Thymus (tissue), 11 donors: ENCODE measurements around the gene RBBP4. TPM values are rescaled to one million over a fixed set of nuclear protein-coding genes. Genes with fewer than 3 reads are reported as not detected.

Experiments used
- DNase-seq, 9 donors: peaks; one replicate each; pipeline ENCODE4 v3.0.0-alpha.2; 2013; ENCODE audit warnings: low spot score in 9 of 9, low read depth in 6 of 9, missing footprints in 1 of 9
- H3K27ac ChIP-seq, 2 donors: one replicate each; pipeline ENCODE4 v1.5.1; 2013; ENCODE audit warnings: control low read depth in 1 of 2, low read depth in 1 of 2, low read length in 1 of 2, mild to moderate bottlenecking in 1 of 2, moderate library complexity in 1 of 2
- H3K27me3 ChIP-seq, 2 donors: one replicate each; pipeline ENCODE4 v1.5.1; 2013; ENCODE audit warnings: low read length in 1 of 2; ENCODE audit not compliant: control insufficient read depth in 2 of 2, insufficient read depth in 1 of 2
- H3K36me3 ChIP-seq, 2 donors: one replicate each; pipeline ENCODE4 v1.5.1; 2013; ENCODE audit warnings: low read length in 1 of 2, mild to moderate bottlenecking in 1 of 2, moderate library complexity in 1 of 2; ENCODE audit not compliant: control insufficient read depth in 2 of 2, insufficient read depth in 2 of 2
- H3K4me1 ChIP-seq, 2 donors: one replicate each; pipeline ENCODE4 v1.5.1; 2013; ENCODE audit warnings: low read length in 2 of 2; ENCODE audit not compliant: control insufficient read depth in 2 of 2, insufficient read depth in 2 of 2
- H3K4me3 ChIP-seq, 2 donors: one replicate each; pipeline ENCODE4 v1.5.1; 2013; ENCODE audit warnings: low read length in 2 of 2, control low read depth in 1 of 2, mild to moderate bottlenecking in 1 of 2
- H3K9me3 ChIP-seq, 2 donors: one replicate each; pipeline ENCODE4 v1.5.1; 2013; ENCODE audit warnings: low read length in 1 of 2, mild to moderate bottlenecking in 1 of 2; ENCODE audit not compliant: control insufficient read depth in 2 of 2, insufficient read depth in 1 of 2
- WGBS: extraction: QIAGEN DNeasy Blood & Tissue Kit; methylation state at CpG from one replicate; pipeline ENCODE4 v1.1.7; 2013; 5-methylcytosine and 5-hydroxymethylcytosine counted together
- polyA plus RNA-seq: library from polyadenylated mRNA; stranded (reverse); fragments of 200-250 nt; gene quantifications from one replicate; pipeline ENCODE4 v1.2.3, GENCODE V29; 2013
- total RNA-seq: library from RNA; stranded (reverse); fragments of 120-200 nt; gene quantifications from one replicate; pipeline ENCODE4 v1.2.4, GENCODE V29; 2013
- donor health status: healthy.

The RBBP4 gene
- total and polyA plus RNA-seq, 2 donors = 92.6 to 204 TPM

GRCh38 chr1:32719681-32720275 lies 68.8 kb downstream of the RBBP4 start:
- H3K27ac ChIP-seq = no peak overlapping the region
- WGBS = 91% methylated on average over 4 of the region's 4 CpGs
- no peaks in the 10 kb centered on the region for H3K9me3 ChIP-seq
- peaks cover 0 to 2% of the 10 kb centered on the region in 2 donors for H3K27me3 ChIP-seq
- DNase-seq = no peak
- peaks cover 0 to 17% of the 10 kb centered on the region in 2 donors for H3K4me1 ChIP-seq
- H3K36me3 ChIP-seq = no peaks in the 10 kb centered on the region
- H3K4me3 ChIP-seq = no peak overlapping the region

- peaks cover 0 to 2% of the 10 kb centered on the region in 2 donors for H3K27me3 ChIP-seq
- peak in 3 of 9 donors; percentile 16 to 51 (median 28) for DNase-seq
- H3K36me3 ChIP-seq = no peaks in the 10 kb centered on the region
- H3K27ac ChIP-seq = no peak overlapping the region
- no peaks in the 10 kb centered on the region for H3K9me3 ChIP-seq
- 40% methylated on average over 14 of the region's 14 CpGs for WGBS
- H3K4me1 ChIP-seq = peaks cover 0 to 13% of the 10 kb centered on the region in 2 donors
- H3K4me3 ChIP-seq = no peak overlapping the region
Observed at GRCh38 chr1:32724678-32725614, 73.9 kb downstream of the RBBP4 start.

DNA sequence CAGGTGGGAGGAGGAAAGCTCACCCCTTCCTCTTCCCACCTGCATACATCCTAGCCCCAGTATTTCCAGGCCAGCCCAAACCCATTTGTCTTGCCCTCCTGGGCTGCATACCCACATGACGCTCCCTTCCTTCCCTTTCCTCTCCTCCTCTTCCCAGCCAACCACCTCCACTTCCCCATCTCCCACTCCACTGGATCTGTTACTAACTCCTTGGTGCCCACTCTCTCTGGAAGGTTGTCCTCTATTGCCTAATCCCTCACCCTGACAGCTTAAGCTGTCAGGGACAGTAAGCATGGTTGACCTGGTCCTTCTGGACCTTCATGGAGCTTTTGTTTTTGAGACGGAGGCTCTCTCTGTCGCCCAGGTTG lies 74.6 kb downstream of the RBBP4 start:
- H3K27me3 ChIP-seq = peaks cover 0 to 2% of the 10 kb centered on the region in 2 donors
- no peak for DNase-seq
- H3K27ac ChIP-seq = no peak overlapping the region
- H3K4me1 ChIP-seq = peaks cover 0 to 13% of the 10 kb centered on the region in 2 donors
- no peak overlapping the region for H3K4me3 ChIP-seq
- H3K9me3 ChIP-seq = no peaks in the 10 kb centered on the region
- WGBS = 80% methylated on average over 3 of the region's 3 CpGs
- no peaks in the 10 kb centered on the region for H3K36me3 ChIP-seq

GRCh38 chr1:32727876-32728275 lies 76.9 kb downstream of the RBBP4 start:
- peaks cover 0 to 13% of the 10 kb centered on the region in 2 donors for H3K4me1 ChIP-seq
- peaks cover 0 to 2% of the 10 kb centered on the region in 2 donors for H3K27me3 ChIP-seq
- no peak overlapping the region for H3K4me3 ChIP-seq
- H3K27ac ChIP-seq = no peak overlapping the region
- no peak for DNase-seq
- H3K9me3 ChIP-seq = no peaks in the 10 kb centered on the region
- WGBS = 98% methylated on average over 1 of the region's 1 CpG
- H3K36me3 ChIP-seq = no peaks in the 10 kb centered on the region

- H3K27me3 ChIP-seq = peaks cover 0 to 2% of the 10 kb centered on the region in 2 donors
Observed at GRCh38 chr1:32728413-32729077, 77.5 kb downstream of the RBBP4 start.

DNA sequence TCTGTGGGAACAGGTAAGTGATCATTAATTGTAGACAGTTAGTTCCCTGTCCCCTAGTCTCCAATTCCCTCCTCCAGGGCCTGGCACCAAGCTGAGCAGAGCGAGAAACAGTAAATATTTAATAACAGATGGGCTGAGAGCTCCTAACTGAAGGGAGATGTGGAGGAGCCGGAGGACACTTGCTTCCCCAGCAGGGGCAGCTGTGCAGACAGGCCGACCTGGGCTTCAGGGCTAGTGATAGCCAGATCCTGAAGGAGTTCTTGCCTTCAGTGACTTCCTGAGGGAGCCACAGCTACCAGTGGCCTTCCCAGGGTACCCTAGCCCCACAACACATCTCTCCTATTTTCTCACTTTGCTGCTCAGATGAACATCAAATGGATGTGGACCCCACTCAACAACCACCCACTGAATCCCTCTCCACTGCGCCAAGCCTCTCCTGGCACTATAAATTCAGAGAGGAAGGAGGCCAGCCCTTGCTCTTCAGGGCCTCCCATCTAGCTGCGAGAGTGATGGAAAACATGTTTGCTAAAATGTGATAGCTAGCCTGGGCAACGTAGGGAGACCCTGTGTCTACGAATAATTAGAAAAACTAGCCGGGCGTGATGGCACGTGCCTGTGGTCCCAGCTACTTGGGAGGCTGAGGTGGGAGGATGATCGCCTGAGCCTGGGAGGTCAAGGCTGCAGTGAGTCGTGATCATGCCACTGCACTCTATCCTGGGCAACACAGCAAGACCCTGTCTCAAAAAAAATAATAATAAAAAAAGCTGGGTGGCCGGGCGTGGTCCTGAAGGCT lies 78.4 kb downstream of the RBBP4 start:
- no peaks in the 10 kb centered on the region for H3K36me3 ChIP-seq
- peaks cover 0 to 1% of the 10 kb centered on the region in 2 donors for H3K27me3 ChIP-seq
- no peak for DNase-seq
- H3K9me3 ChIP-seq = no peaks in the 10 kb centered on the region
- WGBS = 90% methylated on average over 14 of the region's 14 CpGs
- no peak overlapping the region for H3K27ac ChIP-seq
- H3K4me3 ChIP-seq = no peak overlapping the region
- peaks cover 0 to 12% of the 10 kb centered on the region in 2 donors for H3K4me1 ChIP-seq

More at GRCh38 chr1:32728413-32729077, 77.5 kb downstream of the RBBP4 start:
- no peak for DNase-seq
- H3K36me3 ChIP-seq = no peaks in the 10 kb centered on the region
- H3K4me1 ChIP-seq = peaks cover 0 to 13% of the 10 kb centered on the region in 2 donors
- no peaks in the 10 kb centered on the region for H3K9me3 ChIP-seq
- no peak overlapping the region for H3K27ac ChIP-seq
- H3K4me3 ChIP-seq = no peak overlapping the region
- 96% methylated on average over 7 of the region's 7 CpGs for WGBS

- Histone ChIP-seq H3K4me3 (no peak overlapping the region), H3K27ac (no peak overlapping the region), H3K9me3 (no peaks in the 10 kb centered on the region), H3K36me3 (no peaks in the 10 kb centered on the region), H3K4me1 (no peaks in the 10 kb centered on the region), H3K27me3 (peaks cover 0 to 2% of the 10 kb centered on the region in 2 donors)
- DNase-seq = no peak
- WGBS = 85% methylated on average over 9 of the region's 9 CpGs
Observed at GRCh38 chr1:32733582-32734321, 82.7 kb downstream of the RBBP4 start.
